ENCODE measurements around the gene PLEKHH1. TPM values are rescaled to one million over a fixed set of nuclear protein-coding genes. Genes with fewer than 3 reads are reported as not detected.
A peak's percentile ranks its signal among the peaks of the same experiment; 100 is the strongest.

PLEKHH1 gene
- total and polyA plus RNA-seq, 7 donors = 1.1 to 4.5 (median 2.5) TPM

- no peak for TF ChIP-seq CTCF (IDR thresholded peaks at IDR 0.05)
- no peaks in the 10 kb centered on the region for H3K36me3 ChIP-seq (ENCODE audit: insufficient read depth in 1 of 2, low read depth in 1 of 2)
- DNase-seq (no peak), ATAC-seq (no peak)
- H3K9me3 ChIP-seq = no peaks in the 10 kb centered on the region
- H3K27ac ChIP-seq = no peak overlapping the region
- no peak overlapping the region for H3K4me3 ChIP-seq
- 94 to 98% (median 95%) methylated on average over 1 of the region's 1 CpG for WGBS, 3 donors
- intact Hi-C loops (cut with DNase I) = loop anchor here in 1 of 2 donors (5.0 kb wide), 1 partner anchor 174 kb away; the partner anchor contains the start of gene RDH12
- peaks cover 0 to 1% (median 0%) of the 10 kb centered on the region in 3 donors for H3K27me3 ChIP-seq (ENCODE audit: insufficient read depth in 3 of 3, low read length in 2 of 3)
- no peaks in the 10 kb centered on the region for H3K4me1 ChIP-seq
Observed at GRCh38 chr14:67528276-67528675, 4.8 kb upstream of the PLEKHH1 start.

- TF ChIP-seq CTCF (IDR thresholded peaks at IDR 0.05) = no peak
- intact Hi-C loops (cut with DNase I) = loop anchor here in 1 of 2 donors (5.0 kb wide), 1 partner anchor 172 kb away; the partner anchor contains the start of gene RDH12
- no peak for ATAC-seq
- Histone ChIP-seq H3K4me1 (no peaks in the 10 kb centered on the region), H3K9me3 (no peaks in the 10 kb centered on the region), H3K27ac (no peak overlapping the region), H3K27me3 (ENCODE audit: insufficient read depth in 3 of 3, low read length in 2 of 3) (no peaks in the 10 kb centered on the region), H3K4me3 (no peak overlapping the region), H3K36me3 (ENCODE audit: insufficient read depth in 1 of 2, low read depth in 1 of 2) (no peaks in the 10 kb centered on the region)
- no peak for DNase-seq
- WGBS, 3 donors = 76 to 87% (median 86%) methylated on average over 5 of the region's 5 CpGs
Observed at GRCh38 chr14:67529947-67530935, 2.8 kb upstream of the PLEKHH1 start.

- WGBS, 3 donors = 15 to 19% (median 15%) methylated on average over 23 of the region's 23 CpGs
- H3K27ac ChIP-seq = peak overlapping the region; percentile 74
Observed at GRCh38 chr14:67532606-67532997, 488 bp upstream of the PLEKHH1 start.

GRCh38 chr14:67533754-67534085 is 630 bp downstream of the PLEKHH1 start:
- H3K27ac ChIP-seq = peak overlapping the region; percentile 74
- no peak for ATAC-seq
- 45 to 48% (median 46%) methylated on average over 6 of the region's 6 CpGs for WGBS, 3 donors

More at GRCh38 chr14:67532606-67532997, 488 bp upstream of the PLEKHH1 start:
- no peak for DNase-seq
- TF ChIP-seq CTCF (IDR thresholded peaks at IDR 0.05) = no peak
- no peaks in the 10 kb centered on the region for H3K9me3 ChIP-seq
- H3K4me3 ChIP-seq = peak overlapping the region; percentile 73
- no peaks in the 10 kb centered on the region for H3K27me3 ChIP-seq (ENCODE audit: insufficient read depth in 3 of 3, low read length in 2 of 3)
- no peaks in the 10 kb centered on the region for H3K36me3 ChIP-seq (ENCODE audit: insufficient read depth in 1 of 2, low read depth in 1 of 2)
- H3K4me1 ChIP-seq = no peaks in the 10 kb centered on the region
- no peak for ATAC-seq
- intact Hi-C loops (cut with DNase I) = no loop called here

More at GRCh38 chr14:67533754-67534085, 630 bp downstream of the PLEKHH1 start:
- Histone ChIP-seq H3K9me3 (no peaks in the 10 kb centered on the region), H3K4me3 (peak overlapping the region; percentile 73), H3K27me3 (ENCODE audit: insufficient read depth in 3 of 3, low read length in 2 of 3) (no peaks in the 10 kb centered on the region), H3K4me1 (peaks cover 9% of the 10 kb centered on the region), H3K36me3 (ENCODE audit: insufficient read depth in 1 of 2, low read depth in 1 of 2) (no peaks in the 10 kb centered on the region)
- intact Hi-C loops (cut with DNase I) = no loop called here
- no peak for TF ChIP-seq CTCF (IDR thresholded peaks at IDR 0.05)
- no peak for DNase-seq
